Body of pancreas (tissue), 4 donors: ENCODE data around the gene FARS2.

ENCODE experiments used
- POLR2A ChIP-seq, 3 donors: fragments of 450-650 bp; IDR thresholded peaks; one replicate each; pipeline ENCODE4 v1.6.1; 2016; ENCODE audit warnings: antibody characterized with exemption in 3 of 3, mild to moderate bottlenecking in 2 of 3
- TF ChIP-seq, protein P1 (sequence below), 7 experiments: fragments of 450-650 bp in 4 of 7; fragments of 200-600 bp in 3 of 7; sonication (generic) in 3 of 7; IDR thresholded peaks; one replicate each; pipeline ENCODE4 v1.5.1; 2016 to 2019; ENCODE audit warnings: antibody characterized with exemption in 7 of 7

GRCh38 chr6:5515200-5515599 lies 253.9 kb downstream of the FARS2 start:
- TF ChIP-seq POLR2A (IDR thresholded peaks at IDR 0.05): no peak
- TF ChIP-seq, protein P1, sequence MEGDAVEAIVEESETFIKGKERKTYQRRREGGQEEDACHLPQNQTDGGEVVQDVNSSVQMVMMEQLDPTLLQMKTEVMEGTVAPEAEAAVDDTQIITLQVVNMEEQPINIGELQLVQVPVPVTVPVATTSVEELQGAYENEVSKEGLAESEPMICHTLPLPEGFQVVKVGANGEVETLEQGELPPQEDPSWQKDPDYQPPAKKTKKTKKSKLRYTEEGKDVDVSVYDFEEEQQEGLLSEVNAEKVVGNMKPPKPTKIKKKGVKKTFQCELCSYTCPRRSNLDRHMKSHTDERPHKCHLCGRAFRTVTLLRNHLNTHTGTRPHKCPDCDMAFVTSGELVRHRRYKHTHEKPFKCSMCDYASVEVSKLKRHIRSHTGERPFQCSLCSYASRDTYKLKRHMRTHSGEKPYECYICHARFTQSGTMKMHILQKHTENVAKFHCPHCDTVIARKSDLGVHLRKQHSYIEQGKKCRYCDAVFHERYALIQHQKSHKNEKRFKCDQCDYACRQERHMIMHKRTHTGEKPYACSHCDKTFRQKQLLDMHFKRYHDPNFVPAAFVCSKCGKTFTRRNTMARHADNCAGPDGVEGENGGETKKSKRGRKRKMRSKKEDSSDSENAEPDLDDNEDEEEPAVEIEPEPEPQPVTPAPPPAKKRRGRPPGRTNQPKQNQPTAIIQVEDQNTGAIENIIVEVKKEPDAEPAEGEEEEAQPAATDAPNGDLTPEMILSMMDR (IDR thresholded peaks at IDR 0.05): no peak
